Adipocyte (in vitro differentiated cells): ENCODE results near the gene WHRN.

Experiments used
- DNase-seq: peaks from one replicate; pipeline ENCODE4 v3.0.0-alpha.2; 2015; ENCODE audit warnings: low read depth
- H3K27me3 ChIP-seq: replicated peaks from 2 replicates; pipeline ENCODE4 v1.7.0; 2013; ENCODE audit warnings: mild to moderate bottlenecking, low read length, moderate library complexity; ENCODE audit not compliant: control insufficient read depth, insufficient read depth
- H3K36me3 ChIP-seq: 2 replicates; pipeline ENCODE4 v1.7.0; 2013; ENCODE audit warnings: low read length, mild to moderate bottlenecking, moderate library complexity; ENCODE audit not compliant: control insufficient read depth, insufficient read depth, severe bottlenecking
- H3K4me1 ChIP-seq: 2 replicates; pipeline ENCODE4 v1.7.0; 2013; ENCODE audit warnings: mild to moderate bottlenecking, low read length, moderate library complexity; ENCODE audit not compliant: control insufficient read depth, insufficient read depth
- H3K4me3 ChIP-seq: 2 replicates; pipeline ENCODE4 v1.7.0; 2013; ENCODE audit warnings: mild to moderate bottlenecking, low read length, moderate library complexity
- H3K9ac ChIP-seq: 2 replicates; pipeline ENCODE4 v1.7.0; 2013; ENCODE audit warnings: mild to moderate bottlenecking, low read length, moderate library complexity
- H3K9me3 ChIP-seq: 2 replicates; pipeline ENCODE4 v1.7.0; 2013; ENCODE audit warnings: mild to moderate bottlenecking, low read length, moderate library complexity; ENCODE audit not compliant: control insufficient read depth

Gene WHRN

DNA sequence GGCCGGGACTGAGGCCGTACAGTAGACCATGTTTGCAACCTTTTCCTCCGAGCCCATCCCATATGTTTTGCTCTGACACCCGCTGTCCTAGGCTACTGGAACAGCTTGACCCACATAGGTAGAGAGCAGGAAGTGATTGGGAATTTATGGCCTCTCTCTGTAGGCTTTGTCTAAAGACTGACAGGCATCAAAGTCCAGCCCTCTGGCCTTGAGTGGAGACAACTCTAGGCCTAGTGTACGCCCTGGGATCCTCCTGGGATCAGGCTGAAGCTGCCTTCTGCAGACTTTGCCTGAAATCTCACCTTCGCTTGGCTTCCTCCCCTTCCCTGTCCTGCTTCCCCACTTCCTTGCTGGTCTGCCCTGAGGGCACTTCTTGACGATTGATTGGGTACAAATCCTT is 103.9 kb downstream of the WHRN start:
- Histone ChIP-seq H3K27me3 (peaks cover 6% of the 10 kb centered on the region), H3K9ac (no peak overlapping the region), H3K36me3 (no peaks in the 10 kb centered on the region), H3K9me3 (no peaks in the 10 kb centered on the region), H3K4me3 (no peak overlapping the region), H3K4me1 (peaks cover 23% of the 10 kb centered on the region)
- DNase-seq = no peak

DNA sequence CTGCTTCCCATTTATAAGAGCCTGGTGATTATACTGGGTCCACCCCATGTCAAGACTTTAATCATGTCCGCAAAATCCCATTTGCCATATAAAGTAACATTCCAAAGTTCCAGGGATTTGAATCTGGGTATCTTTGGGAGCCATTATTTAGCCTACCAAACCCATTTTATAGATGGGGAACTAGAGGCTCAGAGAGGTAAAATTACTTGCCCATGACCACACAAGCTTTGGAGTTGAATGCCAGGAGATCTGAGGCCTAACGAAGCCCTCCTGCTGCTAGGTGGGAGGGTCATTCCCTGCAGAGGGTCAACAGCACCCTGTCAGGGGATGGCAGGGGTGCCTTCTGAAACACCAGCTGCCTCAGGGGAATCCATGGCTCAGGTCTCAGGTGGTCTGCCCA is 104.5 kb downstream of the WHRN start:
- no peak overlapping the region for H3K4me3 ChIP-seq
- H3K9ac ChIP-seq = no peak overlapping the region
- H3K4me1 ChIP-seq = peaks cover 28% of the 10 kb centered on the region
- H3K9me3 ChIP-seq = no peaks in the 10 kb centered on the region
- no peak for DNase-seq
- H3K27me3 ChIP-seq = peaks cover 6% of the 10 kb centered on the region
- H3K36me3 ChIP-seq = no peaks in the 10 kb centered on the region

DNA sequence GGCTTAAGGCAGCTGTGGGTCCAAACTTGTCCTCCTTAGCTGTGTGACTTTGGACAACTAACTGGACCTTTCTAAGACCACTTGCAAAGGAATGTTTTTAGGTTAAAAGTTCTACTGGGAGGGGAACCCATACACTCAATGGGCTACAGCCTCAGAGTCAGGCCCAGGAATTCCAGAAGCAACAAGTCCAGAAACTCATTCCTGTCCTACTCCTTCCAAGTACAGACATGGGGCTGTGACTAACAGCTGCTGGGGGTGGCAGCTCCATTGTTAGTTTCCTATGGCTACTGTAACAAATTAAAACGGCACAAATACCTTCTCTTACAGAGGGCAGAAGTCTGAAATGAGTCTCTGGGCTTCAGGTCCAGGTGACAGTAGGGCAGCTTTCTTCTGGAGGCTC is 105.1 kb downstream of the WHRN start:
- Histone ChIP-seq H3K9ac (no peak overlapping the region), H3K4me1 (peaks cover 33% of the 10 kb centered on the region), H3K27me3 (peaks cover 6% of the 10 kb centered on the region), H3K9me3 (no peaks in the 10 kb centered on the region), H3K36me3 (no peaks in the 10 kb centered on the region), H3K4me3 (no peak overlapping the region)
- no peak for DNase-seq

DNA sequence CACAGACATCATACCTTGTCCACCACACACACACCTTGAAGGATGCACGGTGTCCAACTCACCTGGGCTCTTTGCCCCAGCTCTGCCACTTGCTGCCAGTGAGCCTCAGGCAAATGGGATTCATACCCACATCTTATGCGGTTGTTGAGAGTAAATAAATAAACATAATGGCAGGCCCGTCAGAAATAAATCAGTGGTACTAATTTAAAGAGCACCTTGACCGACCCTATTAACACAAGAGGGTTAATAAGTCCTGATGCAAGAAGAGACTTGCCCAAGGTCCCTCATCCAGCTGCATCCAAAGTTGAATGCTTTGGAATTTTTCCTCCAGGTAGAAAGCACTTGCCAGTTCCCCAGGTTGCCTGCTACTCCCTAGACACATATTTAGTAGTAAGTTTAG is 105.9 kb downstream of the WHRN start:
- H3K4me3 ChIP-seq = no peak overlapping the region
- H3K9me3 ChIP-seq = no peaks in the 10 kb centered on the region
- peaks cover 6% of the 10 kb centered on the region for H3K27me3 ChIP-seq
- H3K9ac ChIP-seq = no peak overlapping the region
- H3K4me1 ChIP-seq = peaks cover 42% of the 10 kb centered on the region
- no peaks in the 10 kb centered on the region for H3K36me3 ChIP-seq
- DNase-seq = no peak

DNA sequence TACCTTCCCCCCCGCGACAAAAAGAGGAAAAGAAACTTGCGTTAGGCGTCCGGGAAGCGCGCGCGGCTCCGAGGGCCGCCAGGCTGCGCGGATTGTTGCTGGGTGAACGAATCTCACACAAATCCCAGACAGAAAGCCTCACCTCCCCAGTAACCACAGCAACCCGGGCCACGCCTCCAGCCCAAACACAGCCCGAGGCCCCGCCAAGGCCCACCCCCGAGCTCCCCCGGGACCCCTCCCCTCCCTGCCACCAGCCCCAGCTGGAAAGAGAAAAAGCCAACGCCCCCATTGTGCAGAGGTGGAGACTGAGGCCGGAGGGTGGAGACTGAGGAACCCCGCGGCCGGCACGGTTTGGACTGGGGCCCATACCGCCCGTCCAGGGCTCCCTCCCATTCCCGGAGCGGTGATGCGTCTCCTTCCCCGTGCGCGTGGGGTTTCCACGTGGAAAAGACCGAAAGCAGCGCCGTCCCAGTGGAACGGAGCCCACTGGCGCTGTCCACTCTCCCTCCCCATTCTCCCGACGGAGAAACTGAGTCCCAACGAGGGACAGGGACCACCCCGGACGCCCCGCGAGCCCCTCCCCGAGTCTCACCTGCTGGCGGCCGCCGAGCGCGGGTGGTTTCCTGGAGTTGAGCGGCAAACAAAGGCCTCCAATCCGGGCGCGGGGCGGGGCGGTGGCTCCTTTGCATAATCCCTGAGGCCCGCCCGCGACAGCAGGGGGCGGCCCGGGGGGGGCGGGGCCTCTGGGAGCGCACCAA is 107.2 kb downstream of the WHRN start:
- Histone ChIP-seq H3K36me3 (no peaks in the 10 kb centered on the region), H3K27me3 (no peaks in the 10 kb centered on the region), H3K9me3 (no peaks in the 10 kb centered on the region), H3K9ac (peak overlapping the region; percentile 96), H3K4me1 (peaks cover 52% of the 10 kb centered on the region), H3K4me3 (peak overlapping the region; percentile 93)
- DNase-seq = peak; percentile 98

DNA sequence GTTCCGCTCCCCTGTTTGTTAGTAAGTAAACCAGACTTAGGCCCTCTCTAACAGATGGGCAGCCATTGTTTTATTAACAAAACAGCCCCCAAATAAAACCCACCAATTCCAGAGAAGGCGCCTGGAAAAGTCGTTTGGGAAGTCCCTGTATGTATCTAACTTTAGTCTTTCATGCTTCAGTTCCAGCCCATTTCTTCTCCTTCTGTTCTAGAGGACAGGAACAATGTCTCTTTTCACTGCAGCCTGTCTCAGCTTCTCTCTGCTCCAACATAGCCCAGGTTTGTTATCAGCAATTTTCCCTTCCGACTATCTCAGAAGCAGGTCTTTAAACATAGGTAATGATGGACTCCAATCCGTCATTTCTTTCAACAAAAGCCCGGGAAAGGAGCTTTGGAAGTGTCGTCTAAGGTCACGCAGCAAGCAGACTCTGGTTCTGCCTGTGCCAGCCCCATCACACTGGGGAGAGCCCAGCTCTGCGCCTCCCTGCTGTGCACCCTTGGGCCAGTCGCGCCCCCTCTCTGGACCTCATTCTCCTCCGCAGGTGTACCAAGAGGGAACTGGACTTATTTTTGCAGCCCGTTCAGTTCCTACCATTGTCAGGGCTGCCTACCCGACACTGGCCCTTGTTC is 107.9 kb downstream of the WHRN start:
- DNase-seq = no peak
- Histone ChIP-seq H3K4me1 (peaks cover 59% of the 10 kb centered on the region), H3K36me3 (no peaks in the 10 kb centered on the region), H3K9ac (peak overlapping the region; percentile 96), H3K27me3 (no peaks in the 10 kb centered on the region), H3K4me3 (peak overlapping the region; percentile 93), H3K9me3 (no peaks in the 10 kb centered on the region)

DNA sequence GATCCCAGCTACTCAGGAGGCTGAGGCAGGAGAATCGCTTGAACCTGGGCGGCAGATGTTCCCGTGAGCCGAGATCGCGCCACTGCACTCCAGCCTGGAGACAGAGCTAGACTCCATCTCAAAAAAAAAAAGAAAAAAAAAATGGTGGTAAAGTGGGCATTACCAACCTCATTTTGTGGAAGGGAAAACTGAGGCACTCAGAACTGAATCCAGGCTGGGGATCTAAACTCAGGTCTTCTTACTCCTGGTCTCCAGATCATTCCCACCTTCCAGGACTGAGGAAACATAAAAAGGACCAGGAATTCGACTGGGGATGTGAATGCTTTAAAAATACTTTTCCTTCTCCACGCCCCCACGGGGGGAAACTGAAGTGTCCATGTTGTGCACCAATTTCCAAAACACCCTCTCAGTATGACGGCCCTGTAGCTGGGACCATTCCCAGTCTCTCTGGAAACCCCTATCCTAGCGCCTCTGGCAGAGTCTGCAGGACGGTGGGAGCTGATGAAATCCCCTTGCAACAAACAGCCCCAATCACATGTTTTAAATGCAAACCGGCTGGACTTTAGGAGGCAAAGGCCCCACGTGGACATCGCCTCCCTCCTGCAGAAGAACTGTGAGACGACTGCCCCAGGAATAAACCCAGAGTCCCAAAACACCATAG is 108.6 kb downstream of the WHRN start:
- Histone ChIP-seq H3K9me3 (no peaks in the 10 kb centered on the region), H3K36me3 (no peaks in the 10 kb centered on the region), H3K4me1 (peaks cover 65% of the 10 kb centered on the region), H3K4me3 (peak overlapping the region; percentile 93), H3K27me3 (no peaks in the 10 kb centered on the region), H3K9ac (peak overlapping the region; percentile 96)
- DNase-seq = peak; percentile 97

DNA sequence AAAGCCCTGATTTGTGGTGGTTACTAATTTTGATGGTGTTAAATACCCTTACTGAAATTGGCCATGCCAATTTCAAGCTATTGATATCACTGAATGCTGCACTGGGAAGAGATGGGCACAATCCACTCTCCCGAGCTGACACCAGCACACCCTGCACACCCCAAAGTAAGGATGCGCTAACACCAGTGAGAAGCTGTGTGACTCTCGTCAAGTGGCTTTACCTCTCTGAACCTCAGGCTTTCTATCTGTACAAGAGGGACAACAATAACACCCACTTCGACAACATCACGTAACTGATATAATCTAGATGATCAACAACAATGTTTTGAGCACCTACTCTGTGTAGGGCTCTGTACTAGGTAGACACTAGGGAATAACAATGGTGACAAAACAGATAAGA is 109.5 kb downstream of the WHRN start:
- no peaks in the 10 kb centered on the region for H3K27me3 ChIP-seq
- peaks cover 3% of the 10 kb centered on the region for H3K36me3 ChIP-seq
- peaks cover 72% of the 10 kb centered on the region for H3K4me1 ChIP-seq
- no peaks in the 10 kb centered on the region for H3K9me3 ChIP-seq
- no peak for DNase-seq
- peak overlapping the region; percentile 93 for H3K4me3 ChIP-seq
- peak overlapping the region; percentile 96 for H3K9ac ChIP-seq

DNA sequence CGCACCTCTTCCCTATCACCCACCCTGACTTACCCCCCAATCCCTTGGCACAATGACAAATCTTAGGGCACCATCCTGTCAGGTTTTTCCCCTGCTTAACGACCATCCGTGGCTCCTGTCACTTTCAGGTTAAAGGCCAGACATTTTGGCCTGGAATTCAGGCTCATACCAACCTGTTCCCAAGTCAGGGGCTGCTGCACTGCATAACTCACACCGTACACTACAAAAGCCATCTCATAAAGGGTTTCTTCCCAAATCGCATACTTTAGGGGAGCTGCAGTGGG is 110.0 kb downstream of the WHRN start:
- Histone ChIP-seq H3K4me3 (peak overlapping the region; percentile 93), H3K36me3 (peaks cover 3% of the 10 kb centered on the region), H3K27me3 (no peaks in the 10 kb centered on the region), H3K9ac (peak overlapping the region; percentile 96), H3K4me1 (peaks cover 74% of the 10 kb centered on the region), H3K9me3 (no peaks in the 10 kb centered on the region)
- no peak for DNase-seq

DNA sequence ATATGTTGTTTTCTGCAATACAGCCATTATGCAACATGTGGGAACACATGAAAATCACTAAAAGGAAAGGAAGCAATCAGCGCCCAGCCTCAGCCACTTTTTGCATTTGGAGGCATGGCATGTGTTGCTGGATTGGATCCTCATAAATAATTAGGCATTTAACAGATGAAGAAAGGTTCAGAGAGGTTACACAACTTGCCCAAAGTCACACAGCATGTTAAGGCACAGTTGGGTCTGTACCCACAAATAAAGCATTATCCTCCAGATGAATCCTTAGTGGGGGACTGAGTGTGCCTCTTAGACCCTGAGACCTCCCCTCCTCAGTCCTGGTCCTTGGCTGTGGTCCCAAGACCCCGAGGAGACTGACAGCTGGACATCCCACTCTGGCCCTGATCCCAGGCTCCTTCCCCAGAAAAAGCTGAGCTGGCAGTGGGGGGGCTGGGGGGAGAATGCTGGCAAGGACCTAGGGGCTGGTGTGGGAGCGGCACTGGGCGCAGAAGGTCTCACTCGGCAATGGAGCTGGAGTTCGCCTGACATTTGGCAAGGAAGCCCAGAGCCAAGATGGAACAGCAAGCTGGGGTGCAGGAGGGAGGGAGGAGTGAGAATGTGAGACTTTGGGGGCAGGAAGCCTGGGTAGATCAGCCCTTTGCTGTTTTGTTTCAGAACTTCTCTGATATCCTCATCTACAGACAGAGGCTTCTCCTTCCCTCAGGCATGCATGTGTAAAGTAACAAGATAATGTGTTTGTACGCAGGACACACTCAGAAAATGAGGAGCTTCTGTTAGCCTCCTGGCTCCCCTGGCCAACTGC is 110.5 kb downstream of the WHRN start:
- Histone ChIP-seq H3K36me3 (peaks cover 3% of the 10 kb centered on the region), H3K9ac (peak overlapping the region; percentile 96), H3K9me3 (no peaks in the 10 kb centered on the region), H3K27me3 (no peaks in the 10 kb centered on the region), H3K4me1 (peaks cover 74% of the 10 kb centered on the region), H3K4me3 (peak overlapping the region; percentile 93)
- DNase-seq = peak; percentile 20

DNA sequence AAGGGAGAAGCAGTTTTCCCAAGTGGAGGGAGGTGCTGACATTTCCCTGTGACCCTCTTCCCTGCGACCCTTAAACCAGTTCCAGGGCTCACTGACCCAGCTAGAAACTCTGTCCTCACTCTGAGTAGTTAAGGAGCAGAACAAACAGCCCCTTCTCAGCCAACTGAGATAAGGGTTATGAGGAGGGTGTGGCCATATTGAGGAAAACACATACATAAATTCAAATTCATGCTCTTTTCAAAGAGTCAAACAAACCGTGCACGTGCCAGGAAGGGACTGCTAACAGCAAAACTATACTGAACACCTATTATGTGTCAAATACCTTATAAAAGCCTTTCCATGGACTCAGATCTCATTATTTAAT is 112.5 kb downstream of the WHRN start:
- Histone ChIP-seq H3K9ac (peak overlapping the region; percentile 74), H3K4me3 (peak overlapping the region; percentile 21), H3K4me1 (peaks cover 88% of the 10 kb centered on the region), H3K27me3 (no peaks in the 10 kb centered on the region), H3K36me3 (peaks cover 3% of the 10 kb centered on the region), H3K9me3 (no peaks in the 10 kb centered on the region)
- no peak for DNase-seq
